ENCODE measurements around the gene ITSN2.

- TF ChIP-seq CTCF (IDR thresholded peaks at IDR 0.05; ENCODE audit: poor library complexity, severe bottlenecking) (no peak), MXI1 (conservative IDR thresholded peaks at IDR 0.05; ENCODE audit: poor library complexity, severe bottlenecking) (no peak), EZH2 (IDR thresholded peaks at IDR 0.05; ENCODE audit: borderline replicate concordance, insufficient read depth, low read length, poor library complexity, severe bottlenecking) (no peak), POLR2AphosphoS5 (IDR thresholded peaks at IDR 0.05) (no peak)
Observed at GRCh38 chr2:24353364-24353763, 7.0 kb downstream of the ITSN2 start.
